ENCODE data around the gene MLANA. TPM values are rescaled to one million over a fixed set of nuclear protein-coding genes. Genes with fewer than 3 reads are reported as not detected.

The MLANA gene
- total RNA-seq, 1 donor, result not detected

- H3K4me3 ChIP-seq (ENCODE audit: low read depth, low read length), result no peak overlapping the region
- no peak for DNase-seq (ENCODE audit: low read depth)
- no peak for TF ChIP-seq CTCF (IDR thresholded peaks at IDR 0.05; ENCODE audit: insufficient read depth, low read depth, low read length)
Measured at GRCh38 chr9:5854063-5854790, 36.5 kb upstream of the MLANA start.

- DNase-seq (ENCODE audit: low read depth), result no peak
- H3K4me3 ChIP-seq (ENCODE audit: low read depth, low read length), result no peak overlapping the region
- no peak for TF ChIP-seq CTCF (IDR thresholded peaks at IDR 0.05; ENCODE audit: insufficient read depth, low read depth, low read length)
Measured at GRCh38 chr9:5857928-5858327, 32.8 kb upstream of the MLANA start.

- TF ChIP-seq CTCF (IDR thresholded peaks at IDR 0.05; ENCODE audit: insufficient read depth, low read depth, low read length), result no peak
- H3K4me3 ChIP-seq (ENCODE audit: low read depth, low read length), result no peak overlapping the region
- DNase-seq (ENCODE audit: low read depth), result no peak
Measured at GRCh38 chr9:5858833-5859232, 31.9 kb upstream of the MLANA start.

- DNase-seq (ENCODE audit: low read depth), result no peak
- H3K4me3 ChIP-seq (ENCODE audit: low read depth, low read length), result no peak overlapping the region
- no peak for TF ChIP-seq CTCF (IDR thresholded peaks at IDR 0.05; ENCODE audit: insufficient read depth, low read depth, low read length)
Measured at GRCh38 chr9:5863092-5863746, 27.5 kb upstream of the MLANA start.

- no peak for DNase-seq (ENCODE audit: low read depth)
- H3K4me3 ChIP-seq (ENCODE audit: low read depth, low read length), result no peak overlapping the region
- TF ChIP-seq CTCF (IDR thresholded peaks at IDR 0.05; ENCODE audit: insufficient read depth, low read depth, low read length), result no peak
Measured at GRCh38 chr9:5864446-5864845, 26.2 kb upstream of the MLANA start.

GRCh38 chr9:5866272-5866671 lies 24.4 kb upstream of the MLANA start:
- TF ChIP-seq CTCF (IDR thresholded peaks at IDR 0.05; ENCODE audit: insufficient read depth, low read depth, low read length), result no peak
- no peak overlapping the region for H3K4me3 ChIP-seq (ENCODE audit: low read depth, low read length)
- no peak for DNase-seq (ENCODE audit: low read depth)
